ENCODE measurements around the gene ASB7. TPM values are rescaled to one million over a fixed set of nuclear protein-coding genes. Genes with fewer than 3 reads are reported as not detected.

Gene ASB7
- total RNA-seq, 1 experiment from 2014 or later, result 12.9 TPM

GRCh38 chr15:100593431-100593830 is 9.0 kb upstream of the ASB7 start:
- H3K9me3 Mint-ChIP-seq, result peaks cover 46% of the 10 kb centered on the region
- H3K27me3 Mint-ChIP-seq (ENCODE audit: low read depth), result no peaks in the 10 kb centered on the region; the same call in 1 of the 2 replicates
- H3K36me3 Mint-ChIP-seq, result peaks cover 39% of the 10 kb centered on the region
- no peak overlapping the region for H3K27ac Mint-ChIP-seq
- no peak for TF ChIP-seq NFATC4 (CRISPR knock-in tag; IDR thresholded peaks at IDR 0.05)
- no peak for TF ChIP-seq ZNF416 (CRISPR knock-in tag; IDR thresholded peaks at IDR 0.05)
- TF ChIP-seq ZBTB43 (CRISPR knock-in tag; IDR thresholded peaks at IDR 0.05), result no peak
- TF ChIP-seq CREB1 (CRISPR knock-in tag; IDR thresholded peaks at IDR 0.05), result no peak
- TF ChIP-seq CBFB (CRISPR knock-in tag; IDR thresholded peaks at IDR 0.05; ENCODE audit: low read depth), result no peak
- no peak for TF ChIP-seq PRRX2 (CRISPR knock-in tag; IDR thresholded peaks at IDR 0.05)
- TF ChIP-seq ZNF396 (CRISPR knock-in tag; IDR thresholded peaks at IDR 0.05; ENCODE audit: borderline replicate concordance), result no peak
- TF ChIP-seq, protein P1, sequence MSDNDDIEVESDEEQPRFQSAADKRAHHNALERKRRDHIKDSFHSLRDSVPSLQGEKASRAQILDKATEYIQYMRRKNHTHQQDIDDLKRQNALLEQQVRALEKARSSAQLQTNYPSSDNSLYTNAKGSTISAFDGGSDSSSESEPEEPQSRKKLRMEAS (CRISPR knock-in tag; IDR thresholded peaks at IDR 0.05), result no peak
- no peak for TF ChIP-seq SMAD3 (CRISPR knock-in tag; IDR thresholded peaks at IDR 0.05; ENCODE audit: borderline replicate concordance)
- TF ChIP-seq SOX15 (CRISPR knock-in tag; IDR thresholded peaks at IDR 0.05), result no peak
- TF ChIP-seq ZNF671 (CRISPR knock-in tag; IDR thresholded peaks at IDR 0.05), result no peak
- TF ChIP-seq CDX4 (CRISPR knock-in tag; IDR thresholded peaks at IDR 0.05; ENCODE audit: borderline replicate concordance), result no peak
- no peak for TF ChIP-seq OVOL2 (CRISPR knock-in tag; IDR thresholded peaks at IDR 0.05; ENCODE audit: borderline replicate concordance)
- TF ChIP-seq NR2C2 (CRISPR knock-in tag; IDR thresholded peaks at IDR 0.05), result no peak
- no peak for TF ChIP-seq TEAD1 (CRISPR knock-in tag; IDR thresholded peaks at IDR 0.05)
- TF ChIP-seq ERG (CRISPR knock-in tag; IDR thresholded peaks at IDR 0.05), result no peak
- TF ChIP-seq ZNF423 (CRISPR knock-in tag; IDR thresholded peaks at IDR 0.05), result no peak
- ATAC-seq, result no peak
- CTCF ChIA-PET, result no interaction called here
- H3K4me1 Mint-ChIP-seq, result no peaks in the 10 kb centered on the region
- POLR2A ChIA-PET, result no interaction called here
- no peak overlapping the region for H3K4me3 Mint-ChIP-seq
- no peak for DNase-seq (ENCODE audit: low spot score)

DNA sequence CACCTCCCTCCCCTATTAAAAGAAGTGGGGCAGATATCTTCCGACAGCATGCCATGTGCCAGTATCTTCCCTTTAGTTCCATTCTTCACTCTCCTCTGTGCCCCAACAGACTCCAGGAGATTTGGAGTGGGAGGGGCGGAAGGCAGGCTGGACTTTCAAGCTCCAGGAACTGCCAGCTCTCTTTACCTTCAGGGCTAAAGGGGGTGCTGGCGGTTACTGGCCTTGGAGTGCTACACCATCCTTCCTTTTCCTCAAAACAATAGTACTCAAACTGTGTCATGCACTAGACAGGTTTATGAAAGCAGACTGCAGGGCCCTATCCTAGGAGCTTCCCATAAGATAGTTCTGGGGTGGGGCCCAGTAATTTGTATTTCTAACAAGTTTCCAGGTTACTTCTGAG is 6.4 kb upstream of the ASB7 start:
- no peaks in the 10 kb centered on the region for H3K4me1 Mint-ChIP-seq
- DNase-seq (ENCODE audit: low spot score), result no peak
- H3K27ac Mint-ChIP-seq, result no peak overlapping the region
- peaks cover 14% of the 10 kb centered on the region for H3K36me3 Mint-ChIP-seq
- TF ChIP-seq PRRX2 (CRISPR knock-in tag; IDR thresholded peaks at IDR 0.05), result no peak
- TF ChIP-seq SP1 (CRISPR knock-in tag; conservative IDR thresholded peaks at IDR 0.05), result no peak
- no peak for TF ChIP-seq NR1H2 (CRISPR knock-in tag; IDR thresholded peaks at IDR 0.05)
- no peak for TF ChIP-seq PRDM15 (CRISPR knock-in tag; IDR thresholded peaks at IDR 0.05)
- no peak for TF ChIP-seq ZNF416 (CRISPR knock-in tag; IDR thresholded peaks at IDR 0.05)
- no peak for TF ChIP-seq CREM (CRISPR knock-in tag; IDR thresholded peaks at IDR 0.05)
- TF ChIP-seq NR3C1 (CRISPR knock-in tag; conservative IDR thresholded peaks at IDR 0.05; ENCODE audit: low read depth), result no peak
- no peak for ATAC-seq
- no peaks in the 10 kb centered on the region; the same call in 1 of the 2 replicates for H3K27me3 Mint-ChIP-seq (ENCODE audit: low read depth)
- CTCF ChIA-PET, result interaction anchor here (1.2 kb wide), 1 partner anchor 246 kb away, joined by 3 read pairs; no protein-coding TSS in a partner anchor
- POLR2A ChIA-PET, result no interaction called here
- H3K9me3 Mint-ChIP-seq, result peaks cover 23% of the 10 kb centered on the region
- no peak overlapping the region for H3K4me3 Mint-ChIP-seq

Measured in WTC11 (cell line).